Trophoblast cell (in vitro differentiated cells and primary cell): ENCODE data around the gene DPT.
A peak's percentile ranks its signal among the peaks of the same experiment; 100 is the strongest.

Experiments
- DNase-seq, 2 donors: peaks; one replicate each; pipeline ENCODE4 v3.0.0-alpha.2; 2016
- H2AFZ ChIP-seq: 2 replicates; pipeline ENCODE4 v1.6.1; 2013; ENCODE audit warnings: low read length, moderate library complexity, mild to moderate bottlenecking; ENCODE audit not compliant: insufficient read depth, poor library complexity
- H2AK5ac ChIP-seq: 2 replicates; pipeline ENCODE4 v1.6.1; 2013; ENCODE audit warnings: mild to moderate bottlenecking, low read length
- H2BK120ac ChIP-seq: 2 replicates; pipeline ENCODE4 v1.6.1; 2013; ENCODE audit warnings: low read length, mild to moderate bottlenecking, moderate library complexity; ENCODE audit not compliant: insufficient read depth, poor library complexity
- H2BK12ac ChIP-seq: 2 replicates; pipeline ENCODE4 v1.6.1; 2013; ENCODE audit warnings: mild to moderate bottlenecking, low read length, moderate library complexity
- H2BK5ac ChIP-seq: 2 replicates; pipeline ENCODE4 v1.6.1; 2013; ENCODE audit warnings: low read length, low read depth, moderate library complexity, mild to moderate bottlenecking; ENCODE audit not compliant: poor library complexity
- H3K14ac ChIP-seq: 2 replicates; pipeline ENCODE4 v1.6.1; 2013; ENCODE audit warnings: mild to moderate bottlenecking, low read length
- H3K18ac ChIP-seq: 2 replicates; pipeline ENCODE4 v1.6.1; 2013; ENCODE audit warnings: mild to moderate bottlenecking, low read length
- H3K23ac ChIP-seq: 2 replicates; pipeline ENCODE4 v1.6.1; 2013; ENCODE audit warnings: low read length
- H3K27ac ChIP-seq: 2 replicates; pipeline ENCODE4 v1.5.1; 2013; ENCODE audit warnings: low read depth, mild to moderate bottlenecking, inconsistent platforms, low read length, moderate library complexity
- H3K27me3 ChIP-seq: 2 replicates; pipeline ENCODE4 v1.6.1; 2013; ENCODE audit warnings: inconsistent platforms, mild to moderate bottlenecking, low read length, moderate library complexity; ENCODE audit not compliant: insufficient read depth
- H3K36me3 ChIP-seq, 2 experiments: 1 replicate in 1 of 2; 2 replicates in 1 of 2; pipeline ENCODE4 v1.6.1; 2013; ENCODE audit warnings: low read length in 2 of 2, mild to moderate bottlenecking in 2 of 2, moderate library complexity in 1 of 2; ENCODE audit not compliant: insufficient read depth in 2 of 2, control insufficient read depth in 1 of 2
- H3K4ac ChIP-seq: 2 replicates; pipeline ENCODE4 v1.6.1; 2013; ENCODE audit warnings: low read depth, mild to moderate bottlenecking, low read length, moderate library complexity
- H3K4me1 ChIP-seq, 2 experiments: 1 replicate in 1 of 2; 2 replicates in 1 of 2; pipeline ENCODE4 v1.6.1; 2013; ENCODE audit warnings: low read length in 2 of 2, mild to moderate bottlenecking in 2 of 2, moderate library complexity in 1 of 2; ENCODE audit not compliant: insufficient read depth in 2 of 2, control insufficient read depth in 1 of 2
- H3K4me2 ChIP-seq: 2 replicates; pipeline ENCODE4 v1.6.1; 2013; ENCODE audit warnings: inconsistent platforms, mild to moderate bottlenecking, low read length, moderate library complexity
- H3K4me3 ChIP-seq: 2 replicates; pipeline ENCODE4 v1.5.1; 2013; ENCODE audit warnings: mild to moderate bottlenecking, low read depth, low read length, inconsistent platforms
- H3K79me1 ChIP-seq: one replicate; pipeline ENCODE4 v1.6.1; 2013; ENCODE audit warnings: low read length
- H3K79me2 ChIP-seq: 2 replicates; pipeline ENCODE4 v1.6.1; 2013; ENCODE audit warnings: low read length, mild to moderate bottlenecking; ENCODE audit not compliant: control insufficient read depth, insufficient read depth, poor library complexity
- H3K9ac ChIP-seq: 2 replicates; pipeline ENCODE4 v1.6.1; 2013; ENCODE audit warnings: mild to moderate bottlenecking, low read length
- H3K9me3 ChIP-seq: 2 replicates; pipeline ENCODE4 v1.6.1; 2013; ENCODE audit warnings: low read depth, mild to moderate bottlenecking, control low read depth, inconsistent platforms, low read length; ENCODE audit not compliant: insufficient read depth
- H4K12ac ChIP-seq: 2 replicates; pipeline ENCODE4 v1.6.1; 2013; ENCODE audit warnings: low read depth, mild to moderate bottlenecking, low read length, moderate library complexity
- H4K8ac ChIP-seq: 2 replicates; pipeline ENCODE4 v1.6.1; 2013; ENCODE audit warnings: low read depth, mild to moderate bottlenecking, low read length, moderate library complexity
- H4K91ac ChIP-seq: one replicate; pipeline ENCODE4 v1.6.1; 2013; ENCODE audit warnings: low read depth, mild to moderate bottlenecking, low read length, moderate library complexity
- WGBS: extraction: QIAGEN DNeasy Blood & Tissue Kit; methylation state at CpG from one replicate; pipeline ENCODE4 v1.1.7; 2013; ENCODE audit warnings: missing lambda C conversion rate; ENCODE audit not compliant: insufficient read length, insufficient coverage; ENCODE audit errors: extremely low coverage; 5-methylcytosine and 5-hydroxymethylcytosine counted together

The DPT gene

DNA sequence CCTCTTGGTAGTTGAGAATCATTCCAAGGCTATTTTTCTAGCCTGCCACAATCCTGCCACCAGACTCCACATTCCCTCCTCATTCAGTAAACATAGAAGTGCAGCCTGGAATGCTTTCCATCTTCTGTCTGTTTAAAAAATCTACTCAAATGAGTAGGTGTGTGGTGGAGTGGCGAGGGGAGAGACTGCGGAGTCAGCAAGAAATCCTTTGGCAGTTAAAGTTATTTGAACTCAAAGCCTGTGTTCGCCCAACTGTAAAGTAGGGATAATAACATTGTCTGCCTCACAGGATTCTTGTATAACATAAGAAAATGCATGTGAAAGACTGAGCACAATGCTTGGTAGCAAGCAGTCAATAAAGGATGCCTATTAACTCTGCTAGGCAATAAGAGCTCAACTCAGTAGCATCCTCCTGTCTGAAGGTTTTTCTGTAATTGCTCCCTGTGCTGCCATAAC is 22.2 kb upstream of the DPT start:
- H3K9ac ChIP-seq: no peak overlapping the region
- H2AK5ac ChIP-seq: no peak overlapping the region
- peaks cover 7 to 13% of the 10 kb centered on the region in 2 experiments for H3K4me1 ChIP-seq
- peak overlapping the region; percentile 71 for H3K27ac ChIP-seq
- no peak overlapping the region for H2AFZ ChIP-seq
- no peak for DNase-seq
- H2BK120ac ChIP-seq: no peak overlapping the region
- H3K4ac ChIP-seq: no peak overlapping the region
- H4K91ac ChIP-seq: no peak overlapping the region
- H3K27me3 ChIP-seq: no peaks in the 10 kb centered on the region
- no peak overlapping the region for H3K14ac ChIP-seq
- no CpG with 5 or more reads among the region's 3 CpGs for WGBS
- peaks cover 18% of the 10 kb centered on the region for H3K79me1 ChIP-seq
- no peak overlapping the region for H4K12ac ChIP-seq
- H3K23ac ChIP-seq: no peak overlapping the region
- H2BK5ac ChIP-seq: no peak overlapping the region
- H3K4me3 ChIP-seq: no peak overlapping the region
- no peaks in the 10 kb centered on the region for H3K9me3 ChIP-seq
- no peak overlapping the region for H4K8ac ChIP-seq
- no peak overlapping the region for H2BK12ac ChIP-seq
- no peaks in the 10 kb centered on the region for H3K79me2 ChIP-seq
- no peak overlapping the region for H3K4me2 ChIP-seq
- H3K36me3 ChIP-seq: no peaks in the 10 kb centered on the region
- no peak overlapping the region for H3K18ac ChIP-seq

DNA sequence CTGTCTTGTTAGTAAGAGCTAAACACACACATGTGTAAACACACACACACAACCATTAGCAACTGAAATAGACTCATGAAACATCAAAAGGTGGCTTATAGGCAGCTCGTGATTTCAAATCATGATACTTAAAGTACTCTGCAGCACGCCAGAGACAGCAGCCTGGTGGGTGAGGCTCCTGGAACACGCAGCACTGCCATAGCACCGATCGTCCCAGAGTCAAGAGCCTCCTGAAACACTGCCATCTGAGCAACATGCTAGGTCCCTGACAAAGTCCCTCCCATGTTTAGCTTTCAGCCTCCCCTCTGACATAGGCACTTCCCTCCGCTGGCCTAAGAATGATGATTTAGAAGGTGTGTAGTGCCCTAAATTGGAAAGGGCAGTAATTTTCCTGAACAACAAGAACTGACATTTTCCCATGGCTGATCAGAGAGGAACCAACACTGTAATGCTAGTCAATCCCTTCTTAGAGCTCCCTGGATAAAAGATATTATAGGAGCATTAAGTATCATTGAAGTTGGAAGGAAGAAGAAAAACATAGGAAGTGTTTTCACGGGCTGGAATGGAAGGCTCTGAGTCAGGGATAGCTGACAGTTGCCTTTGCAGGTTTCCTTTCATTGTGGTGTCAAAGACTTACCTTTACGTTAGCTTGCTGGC is 14.1 kb upstream of the DPT start:
- H3K14ac ChIP-seq: peak overlapping the region; percentile 44
- H3K36me3 ChIP-seq: no peaks in the 10 kb centered on the region
- WGBS: no CpG with 5 or more reads among the region's 8 CpGs
- no peak overlapping the region for H4K8ac ChIP-seq
- H2AK5ac ChIP-seq: peak overlapping the region; percentile 18
- H4K12ac ChIP-seq: no peak overlapping the region
- H3K23ac ChIP-seq: no peak overlapping the region
- H2BK12ac ChIP-seq: peak overlapping the region; percentile 70
- no peak overlapping the region for H4K91ac ChIP-seq
- H3K4me3 ChIP-seq: no peak overlapping the region
- no peak overlapping the region for H3K4ac ChIP-seq
- no peak overlapping the region for H2BK5ac ChIP-seq
- no peak overlapping the region for H3K9ac ChIP-seq
- no peak overlapping the region for H2BK120ac ChIP-seq
- H3K9me3 ChIP-seq: no peaks in the 10 kb centered on the region
- H2AFZ ChIP-seq: no peak overlapping the region
- H3K4me2 ChIP-seq: no peak overlapping the region
- H3K18ac ChIP-seq: no peak overlapping the region
- no peak overlapping the region for H3K27ac ChIP-seq
- no peak for DNase-seq
- no peaks in the 10 kb centered on the region for H3K79me2 ChIP-seq
- no peaks in the 10 kb centered on the region for H3K79me1 ChIP-seq
- no peaks in the 10 kb centered on the region for H3K27me3 ChIP-seq
- no peaks in the 10 kb centered on the region for H3K4me1 ChIP-seq

DNA sequence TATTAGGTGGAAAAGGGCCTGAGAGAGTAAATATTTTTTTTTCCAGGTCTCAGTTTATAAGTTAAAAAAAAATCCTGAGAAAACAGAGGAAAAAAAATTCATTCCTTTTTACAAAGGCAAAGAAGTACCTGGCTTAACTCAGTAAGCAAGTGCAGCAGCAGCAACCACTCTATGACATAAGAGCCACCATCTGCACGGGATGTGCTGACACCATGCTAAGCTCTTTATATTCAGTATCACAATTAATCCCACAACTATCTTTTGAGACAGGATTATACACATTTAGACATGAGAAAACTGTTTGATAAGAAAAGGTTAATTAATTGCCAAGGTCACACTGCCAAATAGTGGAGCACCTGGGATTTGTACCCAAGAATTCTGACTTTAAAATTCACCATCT is 13.4 kb upstream of the DPT start:
- DNase-seq: no peak
- H3K27ac ChIP-seq: no peak overlapping the region

DNA sequence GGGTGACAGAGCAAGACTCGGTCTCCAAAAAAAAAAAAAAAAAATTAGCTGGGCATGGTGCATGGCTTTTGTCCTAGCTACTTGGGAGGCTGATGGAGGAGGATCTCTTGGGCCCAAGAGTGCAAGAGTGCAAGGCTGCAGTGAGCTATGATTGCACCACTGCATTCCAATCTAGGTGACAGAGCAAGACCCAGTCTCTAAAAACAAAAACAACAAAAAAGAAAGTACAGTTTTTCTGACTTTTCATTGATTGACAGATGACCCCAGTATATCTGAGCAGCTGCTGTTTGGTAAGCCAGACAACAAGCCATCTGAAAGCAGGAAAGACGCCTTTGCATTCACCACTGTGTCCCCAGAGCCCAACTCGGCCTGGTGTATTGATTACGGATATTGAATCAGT is 10.9 kb upstream of the DPT start:
- no peak overlapping the region for H2AFZ ChIP-seq
- no peak overlapping the region for H2BK120ac ChIP-seq
- H3K27me3 ChIP-seq: no peaks in the 10 kb centered on the region
- peak; percentile 28 to 55 for DNase-seq
- no peak overlapping the region for H3K23ac ChIP-seq
- no peaks in the 10 kb centered on the region for H3K79me2 ChIP-seq
- no peaks in the 10 kb centered on the region for H3K36me3 ChIP-seq
- H2BK5ac ChIP-seq: no peak overlapping the region
- H4K8ac ChIP-seq: no peak overlapping the region
- no peak overlapping the region for H3K18ac ChIP-seq
- no peak overlapping the region for H3K4me2 ChIP-seq
- H4K91ac ChIP-seq: no peak overlapping the region
- H4K12ac ChIP-seq: no peak overlapping the region
- no peak overlapping the region for H3K27ac ChIP-seq
- no peak overlapping the region for H3K4ac ChIP-seq
- no peak overlapping the region for H3K4me3 ChIP-seq
- H3K4me1 ChIP-seq: no peaks in the 10 kb centered on the region
- no peak overlapping the region for H2BK12ac ChIP-seq
- no peak overlapping the region for H3K14ac ChIP-seq
- peaks cover 2% of the 10 kb centered on the region for H3K79me1 ChIP-seq
- H2AK5ac ChIP-seq: no peak overlapping the region
- WGBS: no CpG with 5 or more reads among the region's 4 CpGs
- H3K9me3 ChIP-seq: no peaks in the 10 kb centered on the region
- no peak overlapping the region for H3K9ac ChIP-seq

More for the DNA sequence above, 13.4 kb upstream of the DPT start:
- Histone ChIP-seq H2AFZ (no peak overlapping the region), H2BK5ac (no peak overlapping the region), H3K36me3 (no peaks in the 10 kb centered on the region), H3K9ac (no peak overlapping the region), H3K4me1 (no peaks in the 10 kb centered on the region), H4K91ac (no peak overlapping the region), H2AK5ac (no peak overlapping the region), H2BK120ac (no peak overlapping the region), H3K4me2 (no peak overlapping the region), H2BK12ac (no peak overlapping the region), H3K4ac (no peak overlapping the region), H4K8ac (no peak overlapping the region), H3K18ac (no peak overlapping the region), H3K79me2 (no peaks in the 10 kb centered on the region), H3K79me1 (no peaks in the 10 kb centered on the region), H3K23ac (no peak overlapping the region), H3K9me3 (no peaks in the 10 kb centered on the region), H3K27me3 (no peaks in the 10 kb centered on the region), H3K14ac (no peak overlapping the region), H4K12ac (no peak overlapping the region), H3K4me3 (no peak overlapping the region)
- WGBS: no CpG with 5 or more reads among the region's 1 CpG
